Aorta (tissue), 5 donors: ENCODE data around the gene INTS12. TPM values are rescaled to one million over a fixed set of nuclear protein-coding genes. Genes with fewer than 3 reads are reported as not detected.
A peak's percentile ranks its signal among the peaks of the same experiment; 100 is the strongest.
"Not testable (repeated sequence)": the region's sequence is repeated elsewhere in the genome, so short reads cannot be mapped to it uniquely, and the experiment has no call there.

Experiments
- ATAC-seq: fragments of 200-7000 bp; cut with Tn5 transposase; one replicate; pipeline ENCODE4 v1.9.1; 2022; ENCODE audit warnings: moderate library complexity; ENCODE audit not compliant: low FRiP score
- DNase-seq, 2 donors: peaks; one replicate each; pipeline ENCODE4 v3.0.0-alpha.2; 2020
- H3K27ac ChIP-seq, 2 donors: one replicate each; pipeline ENCODE4 v1.5.1; 2013; ENCODE audit warnings: low read length in 2 of 2, mild to moderate bottlenecking in 2 of 2, moderate library complexity in 2 of 2, control low read depth in 1 of 2, inconsistent platforms in 1 of 2, low read depth in 1 of 2
- H3K27me3 ChIP-seq, 2 donors: one replicate each; pipeline ENCODE4 v1.6.1; 2013; ENCODE audit warnings: control low read depth in 1 of 2, low read length in 1 of 2, mild to moderate bottlenecking in 1 of 2, moderate library complexity in 1 of 2; ENCODE audit not compliant: insufficient read depth in 2 of 2, control insufficient read depth in 1 of 2
- H3K36me3 ChIP-seq, 2 donors: one replicate each; pipeline ENCODE4 v1.6.1; 2013; ENCODE audit warnings: control low read depth in 1 of 2, low read length in 1 of 2, mild to moderate bottlenecking in 1 of 2; ENCODE audit not compliant: insufficient read depth in 2 of 2, control insufficient read depth in 1 of 2
- H3K4me1 ChIP-seq, 2 donors: one replicate each; pipeline ENCODE4 v1.6.1; 2013; ENCODE audit warnings: low read length in 2 of 2, control low read depth in 1 of 2, mild to moderate bottlenecking in 1 of 2, moderate library complexity in 1 of 2; ENCODE audit not compliant: insufficient read depth in 2 of 2, control insufficient read depth in 1 of 2
- H3K4me3 ChIP-seq, 2 donors: one replicate each; pipeline ENCODE4 v1.5.1; 2013; ENCODE audit warnings: low read length in 2 of 2, control low read depth in 1 of 2, mild to moderate bottlenecking in 1 of 2
- H3K9me3 ChIP-seq: one replicate; pipeline ENCODE4 v1.6.1; 2013; ENCODE audit warnings: mild to moderate bottlenecking, low read length; ENCODE audit not compliant: control insufficient read depth
- WGBS, 2 donors: extraction: QIAGEN DNeasy Blood & Tissue Kit; methylation state at CpG; one replicate each; pipeline ENCODE4 v1.1.7; 2013; 5-methylcytosine and 5-hydroxymethylcytosine counted together
- intact Hi-C, 2 donors: fragments of 100-400 bp; cut with DNase I; formaldehyde crosslinking; loops; one replicate each; pipeline versions ENCODE4 v1.14.2 to v1.15.0; 2022
- long read RNA-seq, 2 donors: library from polyadenylated mRNA; unstranded; transcript quantifications; one replicate each; pipeline ENCODE4 v2.0.0, GENCODE V29; 2020 to 2021
- polyA plus RNA-seq, 2 donors: library from polyadenylated mRNA; stranded (reverse); fragments of 200-250 nt; gene quantifications; one replicate each; pipeline ENCODE4 v1.2.3, GENCODE V29; 2013
- total RNA-seq, 2 donors: library from RNA; stranded (reverse); fragmentation: NEBNext Ultra II Directional; extraction: Animal tissue kit (Norgen Biotek cat#: 25700); gene quantifications; one replicate each; pipeline ENCODE4 v1.2.1, GENCODE V29; 2021
- donor health status: healthy with polysubstance abuse.
- donor health status: Bipolar disorder and iron deficiency.
- donor health status: DM: no; HTN: no; CAD: no.
- donor health status: DM: no; HTN: no; CAD: no.
- donor health status: DM: yes; HTN: yes; CAD: no.

Gene INTS12, protein sequence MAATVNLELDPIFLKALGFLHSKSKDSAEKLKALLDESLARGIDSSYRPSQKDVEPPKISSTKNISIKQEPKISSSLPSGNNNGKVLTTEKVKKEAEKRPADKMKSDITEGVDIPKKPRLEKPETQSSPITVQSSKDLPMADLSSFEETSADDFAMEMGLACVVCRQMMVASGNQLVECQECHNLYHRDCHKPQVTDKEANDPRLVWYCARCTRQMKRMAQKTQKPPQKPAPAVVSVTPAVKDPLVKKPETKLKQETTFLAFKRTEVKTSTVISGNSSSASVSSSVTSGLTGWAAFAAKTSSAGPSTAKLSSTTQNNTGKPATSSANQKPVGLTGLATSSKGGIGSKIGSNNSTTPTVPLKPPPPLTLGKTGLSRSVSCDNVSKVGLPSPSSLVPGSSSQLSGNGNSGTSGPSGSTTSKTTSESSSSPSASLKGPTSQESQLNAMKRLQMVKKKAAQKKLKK
- total RNA-seq (10 to 100 TPM; 19.2 to 21.4 TPM), polyA plus RNA-seq (10 to 100 TPM; 12.4 to 21.0 TPM)
- long read RNA-seq, donor 1, transcript INTS12-206 (7 exons, 1,975 nt), result major isoform, 40 of 85 reads
- long read RNA-seq, donor 1, transcript INTS12-201 (8 exons, 1,710 nt), result minor isoform, 5 of 85 reads
- long read RNA-seq, donor 1, partial matches to known transcripts, result 4 of 85 reads
- long read RNA-seq, donor 1, other reads (novel, unspliced or antisense), result 36 of 85 reads
- long read RNA-seq, donor 2, partial matches to known transcripts, result 1 of 21 reads
- long read RNA-seq, donor 2, other reads (novel, unspliced or antisense), result 13 of 21 reads

DNA sequence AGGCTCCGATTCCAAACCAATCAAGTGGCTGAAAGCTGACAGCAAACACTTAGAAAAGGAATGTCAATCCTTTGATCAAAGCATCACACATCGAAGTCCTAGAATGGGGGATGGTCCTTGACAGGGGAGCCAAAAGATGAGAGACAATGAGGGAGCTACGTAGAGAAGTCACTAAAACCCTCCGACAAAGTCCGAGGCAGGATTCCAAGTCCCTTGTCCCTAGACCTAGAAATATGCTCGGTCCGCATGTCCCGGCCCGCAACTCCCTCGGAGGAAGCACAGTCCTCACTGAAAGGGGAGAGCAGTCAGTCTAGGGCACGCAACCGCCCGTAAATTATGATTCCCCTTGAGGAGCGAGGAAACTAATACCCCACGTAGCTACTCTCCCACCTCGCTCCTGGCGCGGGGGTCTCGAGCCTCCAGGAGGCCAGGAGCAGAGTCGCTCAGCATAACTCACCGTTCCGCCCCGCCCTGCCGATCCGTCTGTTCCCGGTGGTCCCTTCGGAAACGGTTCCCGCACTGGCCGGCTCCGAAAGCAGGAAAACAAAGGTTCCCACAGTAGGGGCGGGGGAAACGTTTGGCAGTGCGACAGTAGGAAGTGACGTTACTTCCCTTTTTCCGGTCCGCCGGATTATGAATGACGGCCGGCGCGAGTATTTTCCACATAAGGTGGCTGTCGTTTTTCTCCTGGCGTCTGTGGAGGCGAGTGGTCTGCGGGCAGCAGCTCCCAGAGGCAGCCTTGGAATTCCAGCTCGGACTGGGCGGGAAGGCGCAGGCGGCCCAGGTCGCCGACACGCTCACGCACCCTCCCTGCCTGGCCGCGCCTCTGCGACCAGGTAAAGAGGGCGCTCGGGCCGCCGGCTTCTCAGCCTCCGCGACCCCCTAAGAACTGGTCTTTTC is at the start of gene INTS12, which contains the start of gene GSTCD:
Gene INTS12 (minus strand): TSS at position 509 of the 900 bp plus-strand sequence. CDS start 8,684 bp downstream, outside the sequence.
Gene GSTCD (plus strand): TSS at position 604 of the 900 bp plus-strand sequence. CDS start 8,830 bp downstream, outside the sequence.
- H3K27me3 ChIP-seq, result no peaks in the 10 kb centered on the region
- no peaks in the 10 kb centered on the region for H3K9me3 ChIP-seq
- ATAC-seq (peak; percentile 98), DNase-seq (peak; percentile 94 to 96)
- H3K36me3 ChIP-seq, result no peaks in the 10 kb centered on the region
- peak within 1 kb of the TSS in 1 of 2 donors; percentile 43 for H3K27ac ChIP-seq
- H3K4me1 ChIP-seq, result peaks cover 0 to 3% of the 10 kb centered on the region in 2 donors
- intact Hi-C loops, result loop anchor here in 1 of 2 donors (2.0 kb wide), 1 partner anchor 188 kb away; no protein-coding TSS in a partner anchor
- WGBS, 2 donors, result 0% methylated on average over 63 of the region's 63 CpGs
- H3K4me3 ChIP-seq, result peak within 1 kb of the TSS; percentile 72 to 82

DNA sequence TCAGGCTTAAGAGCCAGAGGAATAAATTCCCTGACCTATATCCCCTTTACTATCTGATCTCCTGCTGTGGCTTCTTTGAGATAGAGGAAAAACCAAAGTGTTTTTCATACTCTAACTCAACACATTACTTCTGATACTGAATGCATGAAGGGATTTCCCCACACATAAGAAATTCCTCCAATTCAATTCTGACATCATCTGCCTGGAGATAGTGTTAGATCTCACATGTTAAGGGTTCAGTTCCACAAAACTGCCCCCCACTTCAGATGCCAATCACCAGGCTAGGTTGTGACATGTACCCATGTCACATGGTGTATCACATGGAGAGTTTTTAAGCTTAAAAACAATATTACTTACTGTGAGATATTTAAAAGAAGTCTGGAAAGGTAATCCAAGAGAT is 46.9 kb upstream of the INTS12 start:
- no peak for ATAC-seq

DNA sequence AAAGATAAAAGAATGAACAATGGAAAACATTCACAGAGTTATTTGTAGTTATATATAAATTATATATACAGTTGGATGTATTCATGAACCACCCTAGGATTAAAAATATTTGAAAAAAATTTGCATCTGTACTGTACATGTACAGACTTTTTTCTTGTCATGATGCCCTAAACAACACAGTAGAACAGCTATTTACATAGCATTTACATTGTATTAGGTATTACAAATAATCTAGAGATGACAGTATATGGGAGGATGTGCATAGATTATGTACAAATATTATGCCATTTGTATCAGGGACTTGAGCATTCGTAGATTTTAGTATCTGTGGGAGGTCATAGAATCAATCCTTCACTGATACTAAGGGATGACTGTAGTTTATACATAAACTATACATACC is 44.9 kb upstream of the INTS12 start:
- 94 to 97% methylated on average over 1 of the region's 1 CpG for whole genome bisulfite sequencing, 2 donors
- H3K9me3 ChIP-seq, result no peaks in the 10 kb centered on the region
- no peaks in the 10 kb centered on the region for H3K27me3 ChIP-seq
- intact Hi-C loops, result no loop called here
- H3K4me3 ChIP-seq, result no peak overlapping the region
- no peak for ATAC-seq
- no peaks in the 10 kb centered on the region for H3K4me1 ChIP-seq
- DNase-seq, result no peak
- H3K27ac ChIP-seq, result no peak overlapping the region
- H3K36me3 ChIP-seq, result no peaks in the 10 kb centered on the region

More for the DNA sequence above, 46.9 kb upstream of the INTS12 start:
- H3K9me3 ChIP-seq, result no peaks in the 10 kb centered on the region
- H3K36me3 ChIP-seq, result no peaks in the 10 kb centered on the region
- H3K27me3 ChIP-seq, result no peaks in the 10 kb centered on the region
- no peak overlapping the region for H3K27ac ChIP-seq
- intact Hi-C loops, result no loop called here
- no peak for DNase-seq
- no peaks in the 10 kb centered on the region for H3K4me1 ChIP-seq
- no peak overlapping the region for H3K4me3 ChIP-seq

DNA sequence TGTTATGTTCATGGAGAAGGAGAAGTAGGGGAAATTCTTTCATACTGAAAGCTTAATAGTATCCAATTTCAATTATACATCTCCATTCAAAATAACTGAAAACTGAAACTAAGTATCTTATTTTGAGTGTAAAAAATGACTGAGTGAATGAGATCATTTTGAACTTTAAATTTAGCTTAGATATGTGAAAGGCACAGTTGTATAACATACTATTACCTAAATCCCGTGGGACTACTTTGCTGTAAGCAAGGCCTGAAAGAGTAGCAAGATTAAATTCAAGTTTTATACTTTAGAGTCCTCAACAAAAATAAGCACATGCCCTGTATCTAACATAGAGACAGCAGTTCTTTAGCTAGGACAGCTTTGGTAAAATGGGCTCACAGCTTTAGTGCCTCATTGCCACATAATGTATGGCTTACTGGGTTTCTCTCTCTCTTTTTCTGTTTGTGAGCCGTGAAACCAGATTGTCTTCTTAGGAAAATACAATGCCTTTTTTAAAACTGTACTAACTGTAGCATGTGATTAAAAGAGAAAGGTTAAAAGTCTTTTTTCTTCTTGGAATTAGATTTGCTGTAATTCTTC is 43.3 kb upstream of the INTS12 start:
- H3K4me3 ChIP-seq, result no peak overlapping the region
- intact Hi-C loops, result no loop called here
- 28 to 45% methylated on average over 2 of the region's 2 CpGs for WGBS, 2 donors
- DNase-seq (no peak), ATAC-seq (no peak)
- H3K36me3 ChIP-seq, result no peaks in the 10 kb centered on the region
- H3K27me3 ChIP-seq, result no peaks in the 10 kb centered on the region
- no peak overlapping the region for H3K27ac ChIP-seq
- no peaks in the 10 kb centered on the region for H3K4me1 ChIP-seq
- H3K9me3 ChIP-seq, result no peaks in the 10 kb centered on the region

DNA sequence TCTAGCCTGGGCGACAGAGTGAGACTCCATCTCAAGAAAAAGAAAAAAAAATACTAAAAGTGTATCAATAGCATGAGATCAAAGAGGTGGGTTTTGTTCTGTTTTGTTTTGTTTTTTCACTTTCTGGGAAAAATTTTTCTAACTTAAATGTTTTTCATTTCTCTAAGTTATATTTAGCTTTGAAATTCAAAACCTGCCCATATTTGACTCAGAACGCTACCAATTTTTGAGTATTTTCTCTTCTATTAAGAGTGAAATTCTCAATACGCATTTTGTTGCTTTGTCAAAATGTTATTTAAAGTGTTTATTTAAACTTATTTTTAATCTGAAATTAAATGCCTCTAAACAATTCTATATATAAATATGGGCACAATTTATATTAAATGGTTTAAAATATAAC is 39.7 kb upstream of the INTS12 start:
- no peak overlapping the region for H3K4me3 ChIP-seq
- ATAC-seq (no peak), DNase-seq (no peak)
- intact Hi-C loops, result no loop called here
- WGBS, 2 donors, result 88 to 91% methylated on average over 3 of the region's 3 CpGs
- no peaks in the 10 kb centered on the region for H3K27me3 ChIP-seq
- no peak overlapping the region for H3K27ac ChIP-seq
- H3K4me1 ChIP-seq, result no peaks in the 10 kb centered on the region
- no peaks in the 10 kb centered on the region for H3K9me3 ChIP-seq
- H3K36me3 ChIP-seq, result no peaks in the 10 kb centered on the region

DNA sequence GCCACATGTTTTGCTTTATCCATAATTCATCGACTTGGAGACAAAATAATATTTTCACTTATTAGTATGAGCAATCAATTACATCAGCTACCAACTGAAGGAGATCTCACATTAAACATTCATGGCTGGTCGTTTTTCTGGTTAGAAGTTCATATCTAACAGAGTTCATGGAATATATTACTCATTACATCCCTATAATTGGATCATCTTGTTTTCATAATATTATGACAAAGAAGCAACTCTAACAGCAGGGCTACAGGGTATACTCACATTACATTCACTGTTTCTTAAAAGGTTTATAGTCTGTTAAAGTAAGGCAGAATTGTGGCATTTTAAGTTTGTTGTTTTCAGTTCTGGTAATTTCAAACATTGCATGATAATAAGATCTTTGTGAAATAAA is 33.1 kb upstream of the INTS12 start:
- H3K27me3 ChIP-seq, result no peaks in the 10 kb centered on the region
- intact Hi-C loops, result no loop called here
- WGBS, 2 donors, result 46 to 53% methylated on average over 2 of the region's 2 CpGs
- ATAC-seq, result no peak
- peaks cover 0 to 1% of the 10 kb centered on the region in 2 donors for H3K36me3 ChIP-seq
- DNase-seq, result no peak
- no peaks in the 10 kb centered on the region for H3K4me1 ChIP-seq
- no peak overlapping the region for H3K4me3 ChIP-seq
- H3K27ac ChIP-seq, result no peak overlapping the region
- H3K9me3 ChIP-seq, result peaks cover 3% of the 10 kb centered on the region

DNA sequence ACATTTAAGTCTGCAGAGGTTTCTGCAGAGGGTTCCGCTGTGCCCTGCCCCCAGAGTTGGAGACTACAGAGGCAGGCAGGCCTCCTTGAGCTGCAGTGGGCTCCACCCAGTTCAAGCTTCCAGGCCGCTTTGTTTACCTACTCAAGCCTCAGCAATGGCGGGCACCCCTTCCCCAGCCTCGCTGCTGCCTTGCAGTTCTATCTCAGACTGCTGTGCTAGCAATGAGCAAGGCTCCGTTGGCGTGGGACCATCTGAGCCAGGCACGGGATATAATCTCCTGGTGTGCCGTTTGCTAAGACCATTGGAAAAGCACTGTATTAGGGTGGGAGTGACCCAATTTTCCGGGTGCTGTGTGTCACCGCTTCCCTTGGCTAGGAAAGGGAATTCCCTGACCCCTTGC is 26.7 kb upstream of the INTS12 start:
- H3K27ac ChIP-seq, H3K9me3 ChIP-seq, H3K4me1 ChIP-seq, DNase-seq, H3K27me3 ChIP-seq, H3K36me3 ChIP-seq, intact Hi-C loops, H3K4me3 ChIP-seq, ATAC-seq: not testable (repeated sequence)
- 96 to 99% methylated on average over 9 to 10 of the region's 10 CpGs for WGBS, 2 donors

DNA sequence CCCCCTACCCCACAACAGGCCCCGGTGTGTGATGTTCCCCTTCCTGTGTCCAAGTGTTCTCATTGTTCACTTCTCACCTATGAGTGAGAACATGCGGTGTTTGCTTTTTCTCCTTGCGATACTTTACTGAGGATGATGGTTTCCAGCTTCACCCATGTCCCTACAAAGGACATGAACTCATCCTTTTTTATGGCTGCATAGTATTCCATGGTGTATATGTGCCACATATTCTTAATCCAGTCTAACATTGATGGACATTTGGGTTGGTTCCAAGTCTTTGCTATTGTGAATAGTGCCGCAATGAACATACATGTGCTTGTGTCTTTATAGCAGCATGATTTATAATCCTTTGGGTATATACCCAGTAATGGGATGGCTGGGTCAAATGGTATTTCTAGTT is 21.4 kb upstream of the INTS12 start:
- DNase-seq, H3K36me3 ChIP-seq, H3K27ac ChIP-seq, intact Hi-C loops, H3K9me3 ChIP-seq, H3K27me3 ChIP-seq, ATAC-seq, H3K4me3 ChIP-seq, H3K4me1 ChIP-seq: not testable (repeated sequence)
- 97 to 99% methylated on average over 4 of the region's 4 CpGs for WGBS, 2 donors
